Measurements from ENCODE around the gene NRIP1.

Gene NRIP1

GRCh38 chr21:14987370-14988170 is 77.2 kb downstream of the NRIP1 start:
- in situ Hi-C loops (cut with MboI; ENCODE audit: low sequenced_read_pairs), result no loop called here

DNA sequence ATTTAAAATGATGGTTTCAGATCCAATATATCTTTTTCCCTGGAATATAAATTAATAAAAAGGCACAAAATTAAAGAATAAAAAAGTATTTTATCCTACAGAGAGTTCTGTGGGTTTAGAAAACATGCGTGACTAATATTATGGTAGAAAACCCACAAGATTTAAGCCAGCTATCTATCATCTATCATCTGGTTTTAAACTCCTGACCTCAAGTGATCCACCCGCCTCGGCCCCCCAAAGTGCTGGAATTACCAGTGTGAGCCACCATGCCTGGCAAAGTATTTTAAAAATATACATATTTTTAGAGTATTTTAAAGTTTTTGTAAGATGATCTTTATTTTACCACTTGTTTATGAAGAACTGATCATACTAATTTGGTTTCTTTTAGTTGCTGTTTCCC is 79.5 kb downstream of the NRIP1 start:
- in situ Hi-C loops (cut with MboI; ENCODE audit: low sequenced_read_pairs), result no loop called here

DNA sequence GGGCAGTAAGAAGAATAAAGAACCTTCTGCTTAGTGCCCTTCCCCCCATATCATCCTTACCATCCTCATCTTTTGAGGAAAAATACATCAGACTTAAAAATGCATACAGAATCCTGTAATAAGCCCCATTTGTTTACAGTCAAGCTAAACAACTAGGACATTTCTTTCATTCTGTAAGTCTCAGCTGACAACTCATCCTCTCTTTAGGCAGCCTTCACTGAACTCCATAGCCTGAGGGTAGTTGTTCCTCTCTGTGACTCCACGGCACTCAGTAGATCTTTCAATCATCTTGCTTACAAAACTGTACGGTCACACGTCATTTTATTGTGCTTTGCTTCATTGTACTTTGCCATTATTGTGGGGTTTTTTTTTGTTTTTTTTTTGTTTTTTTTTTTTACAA is 82.5 kb downstream of the NRIP1 start:
- in situ Hi-C loops (cut with MboI; ENCODE audit: low sequenced_read_pairs), result no loop called here

DNA sequence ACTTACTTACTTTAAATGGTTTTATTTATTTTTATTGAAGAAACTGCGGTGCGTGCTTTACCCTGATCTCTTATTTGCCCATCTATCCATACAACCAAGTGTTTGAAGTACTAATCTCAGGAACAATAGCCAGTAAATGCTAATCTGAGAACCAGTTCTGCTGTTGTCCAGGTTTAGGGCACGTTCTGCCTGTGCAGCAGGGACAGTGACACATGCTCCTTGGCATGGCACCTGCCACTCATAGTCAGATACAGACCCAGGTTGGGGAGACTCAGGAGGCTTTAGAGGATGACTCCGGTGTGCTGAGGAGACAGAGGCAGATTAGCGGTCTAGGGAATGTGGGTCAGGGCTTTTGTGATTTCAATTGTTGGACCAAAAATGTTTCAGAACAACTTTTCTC is 83.6 kb downstream of the NRIP1 start:
- in situ Hi-C loops (cut with MboI; ENCODE audit: low sequenced_read_pairs), result no loop called here

- in situ Hi-C loops (cut with MboI; ENCODE audit: low sequenced_read_pairs), result no loop called here
These were observed 85.5 kb downstream of the NRIP1 start for GRCh38 chr21:14979264-14979663.

DNA sequence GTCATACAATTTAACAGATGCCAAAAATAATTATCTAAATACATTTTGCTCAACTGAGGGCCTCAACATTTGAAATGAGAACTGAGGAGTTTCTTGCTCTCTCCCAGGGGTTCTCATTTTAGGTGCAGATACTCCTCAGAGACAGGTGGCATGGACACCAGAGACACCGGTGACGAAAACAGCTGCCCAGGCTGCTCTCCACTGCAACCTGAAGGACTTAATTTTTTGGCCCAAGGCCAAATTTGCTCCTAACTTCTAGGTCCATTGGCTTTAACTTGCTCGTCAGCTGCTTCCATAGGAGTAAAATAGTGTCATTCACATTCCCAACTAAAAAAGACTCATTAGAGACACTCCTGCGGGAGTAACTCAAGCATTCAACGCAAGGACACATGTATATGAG is 87.0 kb downstream of the NRIP1 start:
- in situ Hi-C loops (cut with MboI; ENCODE audit: low sequenced_read_pairs), result no loop called here

DNA sequence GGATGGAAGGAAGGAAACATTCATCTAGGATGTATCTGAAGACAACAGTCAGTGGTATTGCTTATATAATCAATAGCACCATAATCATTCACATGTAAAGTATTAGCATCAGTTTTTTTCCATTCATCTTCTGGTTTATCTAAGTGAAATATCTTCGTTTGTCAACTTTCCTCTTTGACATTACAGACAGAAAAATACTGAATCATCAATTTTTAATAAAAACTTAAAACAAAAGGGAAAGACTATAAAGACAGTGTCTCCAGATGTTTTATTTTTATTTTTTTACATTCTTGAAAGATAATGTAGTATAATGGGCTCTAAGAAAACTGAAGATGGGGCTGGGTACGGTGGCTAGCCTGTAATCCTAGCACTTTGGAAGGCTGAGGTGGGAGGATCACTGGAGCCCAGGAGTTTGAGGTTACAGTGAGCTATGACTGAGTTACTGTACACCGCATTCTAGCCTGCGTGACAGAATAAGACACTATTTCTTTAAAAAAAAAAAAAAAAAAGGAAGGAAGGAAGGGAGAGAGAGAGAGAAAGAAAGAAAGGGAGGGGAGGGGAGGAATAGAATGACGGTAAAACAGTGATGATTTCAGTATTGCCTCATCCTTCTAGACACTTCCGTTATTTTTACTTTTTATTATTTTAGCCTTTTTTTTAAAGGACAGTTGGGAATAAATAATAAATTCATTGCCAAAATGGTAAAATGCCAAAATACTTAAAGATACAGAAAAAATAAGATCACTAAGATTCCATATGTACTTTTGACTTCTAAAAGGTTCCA is 89.5 kb downstream of the NRIP1 start:
- in situ Hi-C loops (cut with MboI; ENCODE audit: low sequenced_read_pairs), result no loop called here

- in situ Hi-C loops (cut with MboI; ENCODE audit: low sequenced_read_pairs), result no loop called here
These were observed 92.1 kb downstream of the NRIP1 start for GRCh38 chr21:14972678-14973077.

DNA sequence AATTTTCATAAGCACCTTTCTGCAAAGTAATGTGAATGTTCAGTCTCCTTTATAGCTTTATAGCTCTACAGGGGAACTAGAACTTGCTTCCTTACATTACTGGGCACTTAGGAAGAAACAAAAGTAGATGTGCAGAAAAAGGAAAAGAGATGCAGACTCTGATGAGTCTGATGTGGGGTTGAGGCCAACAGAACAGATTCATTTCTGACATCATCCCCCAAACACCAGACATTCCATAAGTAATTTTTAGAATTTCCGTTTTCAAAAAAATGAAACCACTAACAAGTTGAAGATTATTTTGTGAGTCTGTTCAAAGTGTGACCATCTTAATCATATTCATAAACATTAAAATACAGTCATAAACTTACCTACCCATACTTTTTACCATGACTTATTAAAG is 96.0 kb downstream of the NRIP1 start:
- in situ Hi-C loops (cut with MboI; ENCODE audit: low sequenced_read_pairs), result no loop called here

DNA sequence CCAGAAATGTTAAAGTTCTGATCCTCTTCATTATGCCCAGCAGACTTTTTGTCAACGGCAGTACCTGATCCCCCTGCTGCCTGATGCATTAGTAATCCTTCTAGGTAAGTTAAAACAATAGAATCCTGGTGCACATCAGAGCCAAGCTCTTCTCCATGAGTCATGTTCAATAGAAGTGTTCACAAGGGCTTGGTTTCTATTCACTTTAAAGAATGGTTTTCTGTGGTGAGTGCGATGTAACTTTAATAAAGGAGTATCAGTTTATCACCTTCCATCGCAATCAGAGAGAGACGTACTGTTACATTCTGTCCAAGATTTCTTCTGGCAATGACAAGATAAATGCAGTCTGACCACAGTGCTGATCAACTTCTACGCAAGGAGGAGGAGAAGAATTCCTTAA is 96.8 kb downstream of the NRIP1 start:
- in situ Hi-C loops (cut with MboI; ENCODE audit: low sequenced_read_pairs), result no loop called here

DNA sequence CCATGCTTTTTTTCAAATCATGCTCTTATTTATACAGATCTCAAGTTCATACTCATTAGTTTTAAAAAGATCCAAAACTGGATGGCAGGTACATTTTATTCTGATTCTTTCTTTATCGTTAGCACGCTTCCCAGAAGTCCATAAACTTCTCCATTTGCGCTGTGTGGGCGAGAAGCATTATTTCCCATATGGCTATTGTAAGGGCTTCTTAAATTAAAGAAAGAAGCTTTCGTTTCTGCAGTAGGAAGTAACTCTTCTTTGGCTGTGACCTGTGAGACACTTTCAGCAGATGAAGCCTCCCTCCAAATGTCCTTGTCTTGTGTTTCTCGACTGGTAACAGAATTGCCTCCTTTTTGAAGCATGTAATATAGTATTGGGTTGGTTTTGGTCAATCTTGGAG is 100.2 kb downstream of the NRIP1 start:
- in situ Hi-C loops (cut with MboI; ENCODE audit: low sequenced_read_pairs), result no loop called here

GRCh38 chr21:14962217-14962616 is 102.6 kb downstream of the NRIP1 start:
- in situ Hi-C loops (cut with MboI; ENCODE audit: low sequenced_read_pairs), result no loop called here

- in situ Hi-C loops (cut with MboI; ENCODE audit: low sequenced_read_pairs), result no loop called here
These were observed 103.3 kb downstream of the NRIP1 start for GRCh38 chr21:14961502-14961901.

DNA sequence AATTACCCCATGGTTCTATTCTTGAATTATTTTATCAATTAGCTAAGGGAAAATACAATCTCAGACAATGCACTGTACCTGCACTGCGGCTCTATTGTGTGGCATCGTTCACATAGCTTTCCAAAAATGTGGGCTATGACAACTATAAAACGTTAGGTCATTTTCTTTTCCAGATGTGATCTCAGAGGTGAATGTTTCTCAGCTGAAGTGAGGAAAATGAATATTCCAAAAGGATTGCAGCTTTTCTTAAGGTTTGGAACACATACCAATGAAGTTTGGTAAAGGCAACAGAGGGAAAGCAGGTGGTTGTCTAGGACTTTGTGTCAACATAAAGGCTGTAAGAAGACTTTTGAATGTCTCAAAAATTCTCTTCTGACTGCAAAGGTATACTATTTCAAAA is 105.5 kb downstream of the NRIP1 start:
- in situ Hi-C loops (cut with MboI; ENCODE audit: low sequenced_read_pairs), result no loop called here

DNA sequence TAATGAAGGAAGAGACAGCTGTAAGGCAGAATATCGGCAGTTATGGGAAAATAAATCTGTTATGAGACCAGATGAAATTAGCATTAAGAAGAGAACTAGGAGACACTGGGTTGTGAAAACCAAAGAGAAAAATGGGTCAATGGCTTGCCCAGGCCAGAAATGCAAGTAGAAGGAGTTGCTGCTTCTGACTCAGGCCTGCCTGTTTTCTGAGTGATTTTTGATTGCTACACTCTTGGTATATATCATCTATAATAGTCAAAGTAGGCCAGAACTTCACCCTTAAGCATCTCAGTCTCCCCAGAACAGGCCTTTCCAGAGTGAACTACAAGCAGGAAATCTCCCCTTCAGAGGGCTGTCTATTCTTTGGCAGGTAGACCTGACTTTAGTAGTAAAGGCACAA is 107.0 kb downstream of the NRIP1 start:
- in situ Hi-C loops (cut with MboI; ENCODE audit: low sequenced_read_pairs), result no loop called here

GRCh38 chr21:14956807-14957206 is 108.0 kb downstream of the NRIP1 start:
- in situ Hi-C loops (cut with MboI; ENCODE audit: low sequenced_read_pairs), result no loop called here

DNA sequence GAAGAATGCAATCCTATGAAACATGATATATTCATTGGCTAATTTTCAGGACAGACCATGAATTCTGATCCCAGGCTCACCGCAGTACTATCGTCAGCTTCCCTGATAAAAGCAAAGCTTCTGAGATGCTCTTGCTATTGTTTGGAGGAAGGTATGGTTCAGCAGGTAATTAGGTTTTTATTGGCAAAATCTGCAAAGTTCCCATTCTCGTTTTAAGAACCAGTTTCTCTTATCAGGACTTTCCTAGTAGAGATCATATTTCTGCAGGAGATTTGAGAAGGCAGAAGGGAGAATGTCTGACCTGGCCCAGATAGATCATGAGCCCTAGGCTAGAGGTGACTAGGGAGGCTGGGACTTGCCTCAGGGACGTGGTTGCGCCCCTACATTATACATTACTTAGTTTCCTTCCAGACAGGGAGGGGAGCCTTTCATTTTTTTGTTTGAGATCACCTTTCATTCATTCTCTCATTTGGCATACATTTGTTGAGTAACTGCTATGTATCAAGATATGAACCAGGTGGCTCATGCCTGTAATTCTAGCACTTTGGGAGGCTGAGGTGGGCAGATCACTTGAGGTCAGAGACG is 108.8 kb downstream of the NRIP1 start:
- in situ Hi-C loops (cut with MboI; ENCODE audit: low sequenced_read_pairs), result no loop called here

GRCh38 chr21:14952916-14953315 is 111.9 kb downstream of the NRIP1 start:
- in situ Hi-C loops (cut with MboI; ENCODE audit: low sequenced_read_pairs), result no loop called here

DNA sequence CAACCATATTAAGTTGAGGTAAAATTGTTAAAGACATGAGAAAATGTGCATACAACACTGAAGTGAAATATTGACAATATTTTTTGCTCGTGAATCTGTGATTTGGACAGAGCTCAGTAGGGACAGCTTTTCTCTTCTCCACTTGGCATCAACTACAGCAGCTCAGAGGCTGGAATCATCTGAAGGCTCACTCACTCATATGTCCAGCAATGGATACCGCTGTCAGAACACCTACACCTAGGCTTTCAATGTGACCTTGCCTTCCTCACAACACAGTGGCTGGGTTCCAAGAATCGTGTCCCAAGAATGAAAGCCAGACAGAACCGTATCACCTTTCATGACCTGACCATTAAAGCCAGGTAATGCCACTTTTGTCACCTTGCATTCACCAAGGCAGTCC is 115.2 kb downstream of the NRIP1 start:
- in situ Hi-C loops (cut with MboI; ENCODE audit: low sequenced_read_pairs), result no loop called here

DNA sequence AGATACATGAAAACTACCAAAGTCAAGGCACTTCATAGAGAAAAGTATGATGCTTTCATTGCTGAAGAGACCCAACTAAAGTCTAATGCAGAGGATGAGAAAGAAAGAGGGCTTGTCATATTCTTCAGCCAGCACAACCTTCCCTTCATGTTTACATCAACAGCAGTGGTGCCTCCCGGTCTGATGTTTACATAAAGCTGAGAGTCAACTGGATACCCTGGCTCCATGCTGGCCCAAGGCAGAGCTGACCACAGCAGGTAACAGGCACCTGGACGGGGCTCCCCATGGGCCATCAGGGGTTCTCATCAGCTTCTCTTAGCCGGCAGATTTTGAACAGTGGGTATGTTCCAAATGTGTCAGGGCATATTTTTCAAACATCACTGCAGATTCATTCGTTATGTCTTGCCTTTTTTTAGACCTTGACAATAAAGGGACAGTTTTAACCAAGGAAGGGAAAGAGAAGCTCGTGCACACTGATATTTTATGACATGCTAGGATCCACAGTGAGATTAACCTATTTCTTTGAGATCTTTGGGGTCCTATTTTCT is 117.1 kb downstream of the NRIP1 start:
- in situ Hi-C loops (cut with MboI; ENCODE audit: low sequenced_read_pairs), result no loop called here

DNA sequence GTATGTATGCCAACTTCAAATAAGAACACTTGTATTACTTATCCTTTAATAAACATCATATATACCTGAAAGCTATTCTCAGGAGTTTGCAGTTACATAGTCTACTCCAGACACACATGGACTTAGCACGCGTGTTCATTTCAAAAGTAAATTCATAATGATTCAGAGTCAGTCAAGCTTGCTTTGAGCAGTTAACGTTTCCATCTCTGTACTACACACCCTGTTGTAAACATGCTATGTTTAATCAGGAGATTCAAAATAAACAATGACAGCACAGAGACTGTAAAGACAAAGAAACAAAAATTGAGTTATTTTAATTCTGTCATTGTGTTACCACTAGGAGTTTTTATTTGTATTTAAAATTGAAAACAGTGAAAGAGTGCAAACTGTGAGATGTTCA is 119.6 kb downstream of the NRIP1 start:
- in situ Hi-C loops (cut with MboI; ENCODE audit: low sequenced_read_pairs), result no loop called here

GRCh38 chr21:14943616-14944015 is 121.2 kb downstream of the NRIP1 start:
- in situ Hi-C loops (cut with MboI; ENCODE audit: low sequenced_read_pairs), result no loop called here

All from HL-60/S4 treated with retinoic acid at 250 ng/mL for 4 days and 3 days (cell line).